HUDEP-2 (cell line): ENCODE measurements around the gene GIPR.
A peak's percentile ranks its signal among the peaks of the same experiment; 100 is the strongest.

Source experiments
- DNase-seq, 76 experiments: peaks; one replicate each; lab custom pipeline; 2025; ENCODE audit not compliant: unreplicated experiment in 76 of 76; lab: John Stamatoyannopoulos, UW

Gene GIPR

GRCh38 chr19:45645068-45645630 is 22.9 kb upstream of the GIPR start:
- DNase-seq: peak in 5 of 76 experiments; percentile 32 to 41 (median 40)

- peak in 69 of 76 experiments; percentile 16 to 94 (median 70) for DNase-seq
Observed at GRCh38 chr19:45645631-45646344, 22.2 kb upstream of the GIPR start.

GRCh38 chr19:45646345-45646698 is 21.7 kb upstream of the GIPR start:
- no peak for DNase-seq

- DNase-seq: no peak
Observed at GRCh38 chr19:45650722-45651121, 17.3 kb upstream of the GIPR start.

- no peak for DNase-seq
Observed at GRCh38 chr19:45653634-45654033, 14.4 kb upstream of the GIPR start.

- no peak for DNase-seq
Observed at GRCh38 chr19:45655073-45655472, 12.9 kb upstream of the GIPR start.

- no peak for DNase-seq
Observed at GRCh38 chr19:45657520-45658167, 10.4 kb upstream of the GIPR start.

GRCh38 chr19:45659096-45659729 is 8.8 kb upstream of the GIPR start:
- DNase-seq: no peak

- DNase-seq: no peak
Observed at GRCh38 chr19:45660636-45661035, 7.4 kb upstream of the GIPR start.

GRCh38 chr19:45663800-45664199 is 4.2 kb upstream of the GIPR start:
- no peak for DNase-seq

GRCh38 chr19:45664575-45664974 is 3.4 kb upstream of the GIPR start:
- DNase-seq: no peak

- DNase-seq: peak in 9 of 76 experiments; percentile 17 to 64 (median 42)
Observed at GRCh38 chr19:45668342-45668871, 386 bp downstream of the GIPR start.

GRCh38 chr19:45670670-45671453 is 2.8 kb downstream of the GIPR start:
- peak in 75 of 76 experiments; percentile 37 to 99 (median 90) for DNase-seq

- no peak for DNase-seq
Observed at GRCh38 chr19:45674946-45675345, 6.9 kb downstream of the GIPR start.

GRCh38 chr19:45676851-45677263 is 8.8 kb downstream of the GIPR start:
- DNase-seq: peak in 10 of 76 experiments; percentile 8 to 56 (median 31)

GRCh38 chr19:45677351-45678230 is 9.6 kb downstream of the GIPR start:
- DNase-seq: peak in 72 of 76 experiments; percentile 24 to 98 (median 85)

GRCh38 chr19:45681391-45682015 is 13.5 kb downstream of the GIPR start:
- peak in 74 of 76 experiments; percentile 42 to 94 (median 82) for DNase-seq

- DNase-seq: no peak
Observed at GRCh38 chr19:45682117-45682516, 14.1 kb downstream of the GIPR start.

- no peak for DNase-seq
Observed at GRCh38 chr19:45682908-45683307, 14.9 kb downstream of the GIPR start.
